ENCODE measurements around the gene SBNO1. TPM values are rescaled to one million over a fixed set of nuclear protein-coding genes. Genes with fewer than 3 reads are reported as not detected.
A peak's percentile ranks its signal among the peaks of the same experiment; 100 is the strongest.
"Not testable (repeated sequence)": the region's sequence is repeated elsewhere in the genome, so short reads cannot be mapped to it uniquely, and the experiment has no call there.

The SBNO1 gene
- total RNA-seq, 1 experiment from 2014 or later: 23.3 TPM

DNA sequence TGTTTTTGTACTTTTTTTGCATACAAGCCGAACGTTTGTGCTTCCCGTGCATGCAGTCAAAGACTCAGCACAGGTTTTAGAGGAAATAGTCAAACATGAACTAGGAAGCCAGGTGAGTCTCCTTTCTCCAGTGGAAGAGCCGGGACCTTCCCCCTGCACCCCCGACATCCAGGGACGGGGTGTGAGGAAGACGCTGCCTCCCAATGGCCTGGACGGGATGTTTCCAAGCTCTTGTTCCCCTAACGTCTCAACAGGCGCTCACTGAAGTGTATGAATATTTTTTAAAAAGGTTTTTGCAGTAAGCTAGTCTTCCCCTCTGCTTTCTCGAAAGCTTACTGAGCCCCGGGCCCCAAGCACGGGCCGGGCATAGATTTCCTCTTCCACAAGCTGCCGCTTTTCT is 43.3 kb upstream of the SBNO1 start:
- H3K9ac ChIP-seq (ENCODE audit: low read length); CTCF ChIA-PET; H3K4me1 ChIP-seq (ENCODE audit: insufficient read depth, low read length); H3F3A ChIP-seq (ENCODE audit: low read length, unreplicated experiment); H3K27me3 ChIP-seq (ENCODE audit: low read length); H3K27ac ChIP-seq (ENCODE audit: low read length); H3K9me2 ChIP-seq (replicated peaks; ENCODE audit: low read length); H4K20me1 ChIP-seq (ENCODE audit: low read length); H3K9me3 ChIP-seq (ENCODE audit: low read length); H3K4me2 ChIP-seq (ENCODE audit: low read length); H3K4me3 ChIP-seq (ENCODE audit: low read length); DNase-seq; ATAC-seq; intact Hi-C loops (cut with micrococcal nuclease); POLR2A ChIA-PET (ENCODE audit: unreplicated experiment); H2AFZ ChIP-seq (ENCODE audit: low read length); H3K79me2 ChIP-seq (ENCODE audit: low read length): not testable (repeated sequence)
- H3K36me3 ChIP-seq (ENCODE audit: low read depth, low read length): peaks cover 27% of the 10 kb centered on the region
- TSS peak; percentile 35 for BruUV-seq (replicated peaks)

DNA sequence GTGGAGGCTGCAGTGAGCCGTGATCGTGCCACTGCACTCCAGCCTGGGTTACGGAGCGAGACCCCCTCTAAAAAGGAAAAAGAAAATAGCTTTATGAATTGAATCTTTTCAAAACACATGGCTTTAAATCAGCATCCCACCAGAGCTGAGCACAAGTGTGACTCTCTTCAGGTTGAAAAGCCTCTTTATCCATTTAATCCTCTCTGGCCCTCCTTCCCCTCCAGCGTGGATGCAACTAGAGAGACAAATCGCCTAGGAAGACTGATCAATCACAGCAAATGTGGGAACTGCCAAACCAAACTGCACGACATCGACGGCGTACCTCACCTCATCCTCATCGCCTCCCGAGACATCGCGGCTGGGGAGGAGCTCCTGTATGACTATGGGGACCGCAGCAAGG is 42.6 kb upstream of the SBNO1 start:
- BruUV-seq (replicated peaks); intact Hi-C loops (cut with micrococcal nuclease); DNase-seq; H3K4me2 ChIP-seq (ENCODE audit: low read length); H2AFZ ChIP-seq (ENCODE audit: low read length); H3K9me2 ChIP-seq (replicated peaks; ENCODE audit: low read length); POLR2A ChIA-PET (ENCODE audit: unreplicated experiment); H3K9me3 ChIP-seq (ENCODE audit: low read length); H3K27ac ChIP-seq (ENCODE audit: low read length); H3K27me3 ChIP-seq (ENCODE audit: low read length); H3K4me1 ChIP-seq (ENCODE audit: insufficient read depth, low read length); H3F3A ChIP-seq (ENCODE audit: low read length, unreplicated experiment); CTCF ChIA-PET; H3K4me3 ChIP-seq (ENCODE audit: low read length); H3K9ac ChIP-seq (ENCODE audit: low read length); H3K79me2 ChIP-seq (ENCODE audit: low read length); H4K20me1 ChIP-seq (ENCODE audit: low read length); ATAC-seq: not testable (repeated sequence)
- peaks cover 27% of the 10 kb centered on the region for H3K36me3 ChIP-seq (ENCODE audit: low read depth, low read length)

DNA sequence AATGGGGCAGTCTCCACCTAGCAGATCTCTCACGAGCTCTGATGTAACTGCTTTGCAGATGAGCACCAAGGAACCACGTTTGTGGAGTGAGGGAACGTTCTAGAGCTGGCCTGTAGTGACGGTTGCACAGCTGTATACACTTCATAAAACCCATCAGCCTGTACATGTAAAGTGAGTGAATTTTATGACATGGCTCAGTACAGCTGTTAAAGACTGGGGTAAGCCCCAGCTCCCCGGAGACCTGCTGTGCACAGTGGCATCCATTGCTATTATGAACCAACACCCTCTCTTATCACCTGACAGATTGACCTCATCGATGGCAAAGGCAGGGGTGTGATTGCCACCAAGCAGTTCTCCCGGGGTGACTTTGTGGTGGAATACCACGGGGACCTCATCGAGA is 39.9 kb upstream of the SBNO1 start:
- Histone ChIP-seq H2AFZ (ENCODE audit: low read length) (no peak overlapping the region), H3K36me3 (ENCODE audit: low read depth, low read length) (peaks cover 27% of the 10 kb centered on the region), H3K4me2 (ENCODE audit: low read length) (no peak overlapping the region), H4K20me1 (ENCODE audit: low read length) (no peaks in the 10 kb centered on the region), H3K4me3 (ENCODE audit: low read length) (no peak overlapping the region), H3K9ac (ENCODE audit: low read length) (no peak overlapping the region), H3K9me2 (replicated peaks; ENCODE audit: low read length) (no peaks in the 10 kb centered on the region), H3K79me2 (ENCODE audit: low read length) (peaks cover 4% of the 10 kb centered on the region; the same call in 1 of the 2 replicates), H3K9me3 (ENCODE audit: low read length) (no peaks in the 10 kb centered on the region), H3K27me3 (ENCODE audit: low read length) (no peaks in the 10 kb centered on the region), H3F3A (ENCODE audit: low read length, unreplicated experiment) (no peaks in the 10 kb centered on the region), H3K4me1 (ENCODE audit: insufficient read depth, low read length) (no peaks in the 10 kb centered on the region), H3K27ac (ENCODE audit: low read length) (no peak overlapping the region)
- no peak for ATAC-seq
- no peak for DNase-seq
- TF ChIP-seq, protein P1, sequence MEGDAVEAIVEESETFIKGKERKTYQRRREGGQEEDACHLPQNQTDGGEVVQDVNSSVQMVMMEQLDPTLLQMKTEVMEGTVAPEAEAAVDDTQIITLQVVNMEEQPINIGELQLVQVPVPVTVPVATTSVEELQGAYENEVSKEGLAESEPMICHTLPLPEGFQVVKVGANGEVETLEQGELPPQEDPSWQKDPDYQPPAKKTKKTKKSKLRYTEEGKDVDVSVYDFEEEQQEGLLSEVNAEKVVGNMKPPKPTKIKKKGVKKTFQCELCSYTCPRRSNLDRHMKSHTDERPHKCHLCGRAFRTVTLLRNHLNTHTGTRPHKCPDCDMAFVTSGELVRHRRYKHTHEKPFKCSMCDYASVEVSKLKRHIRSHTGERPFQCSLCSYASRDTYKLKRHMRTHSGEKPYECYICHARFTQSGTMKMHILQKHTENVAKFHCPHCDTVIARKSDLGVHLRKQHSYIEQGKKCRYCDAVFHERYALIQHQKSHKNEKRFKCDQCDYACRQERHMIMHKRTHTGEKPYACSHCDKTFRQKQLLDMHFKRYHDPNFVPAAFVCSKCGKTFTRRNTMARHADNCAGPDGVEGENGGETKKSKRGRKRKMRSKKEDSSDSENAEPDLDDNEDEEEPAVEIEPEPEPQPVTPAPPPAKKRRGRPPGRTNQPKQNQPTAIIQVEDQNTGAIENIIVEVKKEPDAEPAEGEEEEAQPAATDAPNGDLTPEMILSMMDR (conservative IDR thresholded peaks at IDR 0.05; ENCODE audit: low read depth, low read length): no peak
- no peak for TF ChIP-seq EZH2phosphoT487 (IDR thresholded peaks at IDR 0.05; ENCODE audit: borderline replicate concordance, low read length)
- TF ChIP-seq EZH2 (IDR thresholded peaks at IDR 0.05; ENCODE audit: low read length, unreplicated experiment): no peak
- POLR2A ChIA-PET (ENCODE audit: unreplicated experiment): no interaction called here
- no TSS peak for BruUV-seq (replicated peaks)
- CTCF ChIA-PET: no interaction called here
- intact Hi-C loops (cut with micrococcal nuclease): no loop called here
